PFSK-1 (cell line): ENCODE data around the gene MAGEE1.

ENCODE experiments used
- POLR2AphosphoS5 ChIP-seq: IDR thresholded peaks from 2 replicates; pipeline ENCODE4 v1.6.1; 2012; ENCODE audit warnings: low read depth, mild to moderate bottlenecking, control low read depth, low read length, moderate library complexity
- REST ChIP-seq, 2 experiments: IDR thresholded peaks; 2 replicates each; pipeline versions ENCODE4 v1.6.1 to v1.8.0; 2011 to 2012; ENCODE audit warnings: low read depth in 2 of 2, low read length in 2 of 2, control low read depth in 1 of 2, inconsistent platforms in 1 of 2, mild to moderate bottlenecking in 1 of 2, moderate library complexity in 1 of 2; ENCODE audit not compliant: insufficient read depth in 1 of 2
- SIN3A ChIP-seq: IDR thresholded peaks from 2 replicates; pipeline ENCODE4 v1.6.1; 2012; ENCODE audit warnings: mild to moderate bottlenecking, low read length, moderate library complexity, borderline replicate concordance; ENCODE audit not compliant: insufficient read depth
- TAF1 ChIP-seq: IDR thresholded peaks from 2 replicates; pipeline ENCODE4 v1.6.1; 2012; ENCODE audit warnings: low read length, control low read depth, borderline replicate concordance; ENCODE audit not compliant: insufficient read depth

- no peak for TF ChIP-seq REST (IDR thresholded peaks at IDR 0.05; ENCODE audit: insufficient read depth in 1 of 2, low read depth in 2 of 2, low read length in 2 of 2)
- TF ChIP-seq POLR2AphosphoS5, result no peak
- no peak for TF ChIP-seq SIN3A
- TF ChIP-seq TAF1, result no peak
Measured at GRCh38 chrX:76428243-76429130, 977 bp downstream of the MAGEE1 start.
